PC-9 (cell line): ENCODE measurements around the gene SMTNL2. TPM values are rescaled to one million over a fixed set of nuclear protein-coding genes. Genes with fewer than 3 reads are reported as not detected.

Source experiments
- BruUV-seq: library from RNA; stranded (reverse); fragments of 400-500 nt; replicated peaks from 2 replicates; lab custom pipeline; 2021; lab: Mats Ljungman, UMichigan
- CTCF ChIA-PET: fragments of 300-600 bp; sonication (Branson Sonifier 250); formaldehyde crosslinking; loops from one replicate; lab custom pipeline; 2022; ENCODE audit warnings: antibody characterized with exemption; lab: Charles Lee
- POLR2A ChIA-PET: fragments of 300-600 bp; sonication (Branson Sonifier 250); formaldehyde crosslinking; loops from one replicate; lab custom pipeline; 2022; ENCODE audit warnings: antibody characterized with exemption; ENCODE audit not compliant: unreplicated experiment; lab: Charles Lee
- DNase-seq, 2 experiments: peaks; one replicate each; pipeline versions ENCODE4 v3.0.0 to v3.0.0-alpha.2; 2015 to 2022; ENCODE audit warnings: mixed read lengths in 1 of 2
- H2AFZ ChIP-seq: fragments of 200-600 bp; sonication (generic); 2 replicates; pipeline ENCODE4 v1.8.1; 2017; ENCODE audit warnings: antibody characterized with exemption
- H3F3A ChIP-seq: fragments of 200-600 bp; sonication (generic); 2 replicates; pipeline ENCODE4 v1.8.1; 2017; ENCODE audit warnings: antibody characterized with exemption, mild to moderate bottlenecking, low read depth; ENCODE audit not compliant: insufficient read depth
- H3K27ac ChIP-seq: fragments of 200-600 bp; sonication (generic); 2 replicates; pipeline ENCODE4 v1.6.1; 2016; ENCODE audit warnings: mixed run types
- H3K27me3 ChIP-seq: fragments of 200-600 bp; sonication (generic); 2 replicates; pipeline ENCODE4 v1.6.1; 2016; ENCODE audit warnings: low read depth, mixed run types; ENCODE audit not compliant: insufficient read depth
- H3K36me3 ChIP-seq: fragments of 200-600 bp; sonication (generic); 2 replicates; pipeline ENCODE4 v1.6.1; 2016; ENCODE audit warnings: low read depth, mixed run types
- H3K4me1 ChIP-seq: fragments of 200-600 bp; sonication (generic); replicated peaks from 2 replicates; pipeline ENCODE4 v1.6.1; 2016; ENCODE audit warnings: mixed run types; ENCODE audit not compliant: insufficient read depth
- H3K4me2 ChIP-seq: fragments of 200-600 bp; sonication (generic); 2 replicates; pipeline ENCODE4 v1.6.1; 2017; ENCODE audit warnings: mixed run types
- H3K4me3 ChIP-seq: fragments of 200-600 bp; sonication (generic); 2 replicates; pipeline ENCODE4 v1.6.1; 2016; ENCODE audit warnings: mixed run types
- H3K79me2 ChIP-seq: fragments of 200-600 bp; sonication (generic); 2 replicates; pipeline ENCODE4 v1.6.1; 2017; ENCODE audit warnings: low read depth, mixed run types
- H3K9me2 ChIP-seq: fragments of 200-600 bp; sonication (generic); 2 replicates; pipeline ENCODE4 v1.8.1; 2017; ENCODE audit warnings: mild to moderate bottlenecking; ENCODE audit not compliant: insufficient read depth
- H3K9me3 ChIP-seq: fragments of 200-600 bp; sonication (generic); 2 replicates; pipeline ENCODE4 v1.8.1; 2016; ENCODE audit warnings: low read depth; ENCODE audit not compliant: insufficient read depth
- H4K20me1 ChIP-seq: fragments of 200-600 bp; sonication (generic); 2 replicates; pipeline ENCODE4 v1.8.1; 2017; ENCODE audit not compliant: insufficient read depth
- EZH2 ChIP-seq: fragments of 200-600 bp; sonication (generic); IDR thresholded peaks from 2 replicates; pipeline ENCODE4 v1.8.0; 2017; ENCODE audit warnings: antibody characterized with exemption, low read depth
- intact Hi-C: fragments of 100-400 bp; cut with micrococcal nuclease; formaldehyde crosslinking; loops from one replicate; pipeline ENCODE4 v1.10.0; 2022; ENCODE audit not compliant: unreplicated experiment
- total RNA-seq: library from RNA; stranded (reverse); gene quantifications from 2 replicates; pipeline ENCODE4 v1.2.3, GENCODE V29; 2021
- TF ChIP-seq, protein P1 (sequence below): fragments of 200-600 bp; sonication (generic); conservative IDR thresholded peaks from 2 replicates; pipeline ENCODE4 v1.6.1; 2017; ENCODE audit warnings: mixed run types, antibody characterized with exemption, mild to moderate bottlenecking, moderate library complexity

SMTNL2 gene
- total RNA-seq, 1 experiment from 2014 or later, result not detected

GRCh38 chr17:4559966-4560365, 24.4 kb upstream of the SMTNL2 start:
- no peak overlapping the region for H3K4me2 ChIP-seq
- CTCF ChIA-PET, result interaction anchor here (0.6 kb wide), 1 partner anchor 417 kb away, joined by 3 read pairs; the partner anchor contains the start of genes CYB5D2 and ZZEF1
- TF ChIP-seq EZH2, result no peak
- TF ChIP-seq, protein P1, sequence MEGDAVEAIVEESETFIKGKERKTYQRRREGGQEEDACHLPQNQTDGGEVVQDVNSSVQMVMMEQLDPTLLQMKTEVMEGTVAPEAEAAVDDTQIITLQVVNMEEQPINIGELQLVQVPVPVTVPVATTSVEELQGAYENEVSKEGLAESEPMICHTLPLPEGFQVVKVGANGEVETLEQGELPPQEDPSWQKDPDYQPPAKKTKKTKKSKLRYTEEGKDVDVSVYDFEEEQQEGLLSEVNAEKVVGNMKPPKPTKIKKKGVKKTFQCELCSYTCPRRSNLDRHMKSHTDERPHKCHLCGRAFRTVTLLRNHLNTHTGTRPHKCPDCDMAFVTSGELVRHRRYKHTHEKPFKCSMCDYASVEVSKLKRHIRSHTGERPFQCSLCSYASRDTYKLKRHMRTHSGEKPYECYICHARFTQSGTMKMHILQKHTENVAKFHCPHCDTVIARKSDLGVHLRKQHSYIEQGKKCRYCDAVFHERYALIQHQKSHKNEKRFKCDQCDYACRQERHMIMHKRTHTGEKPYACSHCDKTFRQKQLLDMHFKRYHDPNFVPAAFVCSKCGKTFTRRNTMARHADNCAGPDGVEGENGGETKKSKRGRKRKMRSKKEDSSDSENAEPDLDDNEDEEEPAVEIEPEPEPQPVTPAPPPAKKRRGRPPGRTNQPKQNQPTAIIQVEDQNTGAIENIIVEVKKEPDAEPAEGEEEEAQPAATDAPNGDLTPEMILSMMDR, result no peak
- H3K27ac ChIP-seq, result no peak overlapping the region
- peaks cover 2% of the 10 kb centered on the region for H3K79me2 ChIP-seq
- intact Hi-C loops, result loop anchor here (10.0 kb wide), 2 partner anchors 145 to 235 kb away; partner anchors contain the start of genes PELP1 and PSMB6
- no peak overlapping the region for H3K4me3 ChIP-seq
- no peaks in the 10 kb centered on the region for H3K9me3 ChIP-seq
- no peaks in the 10 kb centered on the region for H3K9me2 ChIP-seq
- POLR2A ChIA-PET, result interaction anchor here (0.5 kb wide), 1 partner anchor 25 kb away, joined by 3 read pairs; no protein-coding TSS in a partner anchor
- H2AFZ ChIP-seq, result no peak overlapping the region
- H4K20me1 ChIP-seq, result no peaks in the 10 kb centered on the region
- no TSS peak for BruUV-seq
- no peak for DNase-seq
- H3K36me3 ChIP-seq, result no peaks in the 10 kb centered on the region
- H3K4me1 ChIP-seq, result 0 out of 2 replicates have a peak, but pooled peaks cover 4% of the 10 kb centered on the region
- no peaks in the 10 kb centered on the region for H3K27me3 ChIP-seq
- peaks cover 4% of the 10 kb centered on the region; the same call in 1 of the 2 replicates for H3F3A ChIP-seq

GRCh38 chr17:4560421-4560820, 23.9 kb upstream of the SMTNL2 start, which contains the start of gene GGT6:
Gene GGT6, minus strand, starts transcription at chr17:4560577. Its CDS starts 56 bp downstream, at chr17:4560521.
- Histone ChIP-seq H3K4me3 (no peak within 1 kb of the TSS), H3K27ac (no peak within 1 kb of the TSS), H4K20me1 (no peaks in the 10 kb centered on the region), H3F3A (peaks cover 4% of the 10 kb centered on the region; the same call in 1 of the 2 replicates), H3K79me2 (no peaks in the 10 kb centered on the region), H3K4me2 (no peak within 1 kb of the TSS), H3K36me3 (no peaks in the 10 kb centered on the region), H2AFZ (no peak within 1 kb of the TSS), H3K9me3 (no peaks in the 10 kb centered on the region), H3K27me3 (no peaks in the 10 kb centered on the region), H3K4me1 (0 out of 2 replicates have a peak, but pooled peaks cover 4% of the 10 kb centered on the region), H3K9me2 (no peaks in the 10 kb centered on the region)
- ChIA-PET POLR2A (interaction anchor here (0.5 kb wide), 1 partner anchor 26 kb away, joined by 3 read pairs; no protein-coding TSS in a partner anchor), CTCF (interaction anchor here (0.6 kb wide), 1 partner anchor 417 kb away, joined by 3 read pairs; the partner anchor contains the start of genes CYB5D2 and ZZEF1)
- BruUV-seq, result no TSS peak
- TF ChIP-seq, protein P1, result no peak
- TF ChIP-seq EZH2, result no peak
- intact Hi-C loops, result loop anchor here (10.0 kb wide), 2 partner anchors 144 to 234 kb away; partner anchors contain the start of genes PELP1 and PSMB6
- DNase-seq, result peak in 1 of 2 experiments; percentile 72

- H3K27me3 ChIP-seq, result no peaks in the 10 kb centered on the region
- intact Hi-C loops, result loop anchor here (10.0 kb wide), 2 partner anchors 144 to 234 kb away; partner anchors contain the start of genes PELP1 and PSMB6
- H3K36me3 ChIP-seq, result no peaks in the 10 kb centered on the region
- peaks cover 5% of the 10 kb centered on the region; the same call in 1 of the 2 replicates for H3K4me1 ChIP-seq
- H3K79me2 ChIP-seq, result no peaks in the 10 kb centered on the region
- ChIA-PET CTCF (interaction anchor here (0.6 kb wide), 1 partner anchor 418 kb away, joined by 3 read pairs; the partner anchor contains the start of genes CYB5D2 and ZZEF1), POLR2A (no interaction called here)
- H3K4me3 ChIP-seq, result no peak overlapping the region
- no peaks in the 10 kb centered on the region for H3K9me3 ChIP-seq
- DNase-seq, result no peak
- no peak overlapping the region for H3K27ac ChIP-seq
- H3K4me2 ChIP-seq, result no peak overlapping the region
- no peak overlapping the region for H2AFZ ChIP-seq
- H3K9me2 ChIP-seq, result no peaks in the 10 kb centered on the region
- no peak for TF ChIP-seq EZH2
- TF ChIP-seq, protein P1, result 0 out of 2 replicates have a peak, but pooled peaks have one; percentile 2
- BruUV-seq, result no TSS peak
- H3F3A ChIP-seq, result peaks cover 4% of the 10 kb centered on the region; the same call in 1 of the 2 replicates
- H4K20me1 ChIP-seq, result no peaks in the 10 kb centered on the region
Observed at GRCh38 chr17:4560837-4561256, 23.5 kb upstream of the SMTNL2 start.
